Measurements from ENCODE around the gene NCAM2. TPM values are rescaled to one million over a fixed set of nuclear protein-coding genes. Genes with fewer than 3 reads are reported as not detected.

Gene NCAM2
- total RNA-seq, 1 experiment from 2014 or later: not detected

GRCh38 chr21:21226472-21226871 is 228.3 kb downstream of the NCAM2 start (continued):
- no peak for TF ChIP-seq CTCF (IDR thresholded peaks at IDR 0.05 in 2 of 3, conservative IDR thresholded peaks at IDR 0.05 in 1 of 3; ENCODE audit: borderline replicate concordance in 1 of 3, insufficient read depth in 1 of 3, low read depth in 2 of 3, low read length in 2 of 3)
- no peak for TF ChIP-seq ZBTB33 (IDR thresholded peaks at IDR 0.05; ENCODE audit: extremely low read depth, insufficient replicate concordance, low read length)

GRCh38 chr21:21230672-21231071 is 232.5 kb downstream of the NCAM2 start:
- Histone ChIP-seq H3K9me3 (ENCODE audit: control insufficient read depth in 1 of 2, insufficient read depth in 1 of 2, low read depth in 1 of 2, low read length in 2 of 2) (peaks cover 3 to 4% of the 10 kb centered on the region in 2 experiments; a peak in 3 of 4 replicates), H3K79me2 (ENCODE audit: insufficient read depth, low read length) (no peaks in the 10 kb centered on the region), H3K27ac (ENCODE audit: low read depth, low read length) (no peak overlapping the region), H3K9ac (ENCODE audit: low read length) (no peak overlapping the region), H4K20me1 (ENCODE audit: insufficient read depth) (no peaks in the 10 kb centered on the region), H3K4me2 (ENCODE audit: low read length) (no peak overlapping the region), H3K9me2 (ENCODE audit: insufficient read depth) (no peaks in the 10 kb centered on the region), H3K27me3 (ENCODE audit: insufficient read depth, low read length) (no peaks in the 10 kb centered on the region), H2AFZ (ENCODE audit: low read depth, low read length, poor library complexity, severe bottlenecking) (no peak overlapping the region), H3K36me3 (ENCODE audit: control insufficient read depth in 1 of 2, insufficient read depth in 2 of 2, low read length in 2 of 2) (no peaks in the 10 kb centered on the region), H3K4me1 (ENCODE audit: control insufficient read depth in 1 of 2, insufficient read depth in 2 of 2, low read length in 2 of 2) (no peaks in the 10 kb centered on the region), H3K4me3 (replicated peaks in 1 of 2; ENCODE audit: low read depth in 1 of 2, low read length in 2 of 2) (no peak overlapping the region)
- BruUV-seq (replicated peaks): no TSS peak
- TF ChIP-seq MAX (IDR thresholded peaks at IDR 0.05) (no peak), SIN3A (IDR thresholded peaks at IDR 0.05; ENCODE audit: low read depth) (no peak), JUND (IDR thresholded peaks at IDR 0.05) (no peak), ELF1 (IDR thresholded peaks at IDR 0.05; ENCODE audit: borderline replicate concordance, low read depth) (no peak), CBX3 (IDR thresholded peaks at IDR 0.05; ENCODE audit: low read depth) (no peak), YY1 (IDR thresholded peaks at IDR 0.05; ENCODE audit: extremely low read depth, insufficient replicate concordance, low read depth, low read length) (no peak), ZFX (IDR thresholded peaks at IDR 0.05) (no peak), EZH2 (IDR thresholded peaks at IDR 0.05) (no peak), RAD21 (IDR thresholded peaks at IDR 0.05; ENCODE audit: low read depth) (no peak)
- CTCF ChIA-PET: no interaction called here
- no peak for DNase-seq (ENCODE audit: low read depth, low spot score)
- POLR2A ChIA-PET: no interaction called here
- RAD21 ChIA-PET (ENCODE audit: low non-redundant PET in 1 of 2, low total read pairs in 2 of 2, uncharacterized antibody in 2 of 2, unreplicated experiment in 2 of 2): no interaction called here
- intact Hi-C loops (cut with micrococcal nuclease): no loop called here
- ATAC-seq: no peak

All from HCT116 (cell line).